GM19238 (cell line): ENCODE data around the gene IGFL4.

Experiments used
- DNase-seq: peaks from one replicate; pipeline ENCODE4 v3.0.0; 2011; ENCODE audit warnings: low spot score; ENCODE audit not compliant: insufficient read length

The IGFL4 gene

GRCh38 chr19:45994998-45995714, 45.6 kb downstream of the IGFL4 start, which contains the start of gene CCDC61:
CCDC61 (plus strand) TSS chr19:45995467; CDS start chr19:46003019, 7,552 bp downstream.
- peak; percentile 96 for DNase-seq

- no peak for DNase-seq
Measured at GRCh38 chr19:45994456-45994997, 46.3 kb downstream of the IGFL4 start.

DNA sequence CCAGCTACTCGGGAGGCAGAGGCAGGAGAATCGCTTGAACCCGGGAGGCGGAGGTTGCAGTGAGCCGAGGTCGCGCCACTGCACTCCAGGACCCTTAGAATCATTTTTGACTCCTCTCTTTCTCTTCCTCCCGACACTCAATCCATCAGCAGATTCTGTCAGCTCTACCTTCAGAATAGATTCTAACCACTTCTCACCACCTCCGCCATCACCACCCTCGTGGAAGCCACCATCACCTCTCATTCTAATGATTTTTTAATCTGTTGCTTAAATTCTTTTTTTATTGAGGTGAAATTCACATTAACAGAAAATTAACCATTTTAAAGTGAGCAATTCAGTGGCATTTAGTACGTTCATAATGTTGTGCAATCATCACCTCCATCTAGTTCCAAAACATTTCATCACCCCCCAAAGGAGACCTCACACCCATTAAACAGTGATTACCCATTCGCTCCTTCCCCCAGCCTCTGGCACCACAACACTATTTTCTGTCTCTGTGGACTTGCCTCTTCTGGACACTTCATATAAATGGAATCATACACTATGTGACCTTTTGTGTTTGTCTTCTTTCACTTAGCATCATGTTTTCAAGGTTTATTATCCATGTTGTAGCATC, 50.6 kb downstream of the IGFL4 start:
- no peak for DNase-seq
